Right atrium auricular region (tissue), 2 donors: ENCODE measurements around the gene SMARCA4. TPM values are rescaled to one million over a fixed set of nuclear protein-coding genes. Genes with fewer than 3 reads are reported as not detected.
A peak's percentile ranks its signal among the peaks of the same experiment; 100 is the strongest.
"Not testable (repeated sequence)": the region's sequence is repeated elsewhere in the genome, so short reads cannot be mapped to it uniquely, and the experiment has no call there.

ENCODE experiments used
- DNase-seq: peaks from one replicate; pipeline ENCODE4 v3.0.0-alpha.2; 2019; ENCODE audit warnings: low spot score
- H3K27ac ChIP-seq, 2 donors: fragments of 200-600 bp; sonication (generic); 1 replicate in 1 of 2; 2 replicates in 1 of 2; pipeline ENCODE4 v1.5.1; 2016 to 2019
- H3K27me3 ChIP-seq, 2 donors: fragments of 200-600 bp; sonication (generic); one replicate each; pipeline versions ENCODE4 v1.5.1 to v1.6.0; 2017 to 2019
- H3K36me3 ChIP-seq: fragments of 200-600 bp; sonication (generic); one replicate; pipeline ENCODE4 v1.5.1; 2016
- H3K4me1 ChIP-seq, 2 donors: fragments of 200-600 bp; sonication (generic); one replicate each; pipeline versions ENCODE4 v1.5.1 to v1.6.0; 2017 to 2019
- H3K4me3 ChIP-seq, 2 donors: fragments of 200-600 bp; sonication (generic); 1 replicate in 1 of 2; 2 replicates in 1 of 2; pipeline ENCODE4 v1.5.1; 2017 to 2019; ENCODE audit warnings: mild to moderate bottlenecking in 1 of 2, moderate library complexity in 1 of 2
- H3K9me3 ChIP-seq, 2 donors: fragments of 200-600 bp; sonication (generic); one replicate each; pipeline ENCODE4 v1.5.1; 2019
- total RNA-seq, 2 donors: library from RNA; depleted of rRNA; stranded (reverse); fragments of >200 nt; gene quantifications; one replicate each; pipeline ENCODE4 v1.1.0, GENCODE V29; 2016
- TF ChIP-seq, protein P1 (sequence below), 2 donors: fragments of 200-600 bp; sonication (generic); IDR thresholded peaks; one replicate each; pipeline ENCODE4 v1.5.1; 2019; ENCODE audit warnings: antibody characterized with exemption in 2 of 2

SMARCA4 gene
- total RNA-seq, 2 donors from 2014 or later, result 29.9 to 41.7 TPM

DNA sequence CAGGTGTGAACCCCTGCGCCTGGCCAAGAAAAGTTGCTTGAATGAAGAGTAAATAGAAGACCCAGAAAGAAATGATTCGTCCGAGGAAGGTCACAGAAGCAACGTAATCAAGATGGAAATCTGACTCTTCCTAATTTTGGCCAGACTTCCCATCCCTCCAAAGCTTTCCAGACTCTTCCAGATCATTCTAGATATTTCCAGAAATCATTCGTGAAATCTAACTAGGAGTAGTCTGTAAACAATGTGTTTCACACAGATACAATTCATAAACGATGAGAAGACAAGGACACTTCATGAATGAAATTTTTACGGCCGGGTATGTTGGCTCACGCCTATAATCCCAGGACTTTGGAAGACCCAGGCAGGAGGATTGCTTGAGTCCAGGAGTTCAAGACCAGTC lies 119.2 kb downstream of the SMARCA4 start:
- Histone ChIP-seq H3K9me3 (no peaks in the 10 kb centered on the region), H3K36me3 (no peaks in the 10 kb centered on the region), H3K4me3 (no peak overlapping the region), H3K27me3 (no peaks in the 10 kb centered on the region), H3K4me1 (peaks cover 0 to 11% of the 10 kb centered on the region in 2 donors), H3K27ac (no peak overlapping the region)
- TF ChIP-seq, protein P1, sequence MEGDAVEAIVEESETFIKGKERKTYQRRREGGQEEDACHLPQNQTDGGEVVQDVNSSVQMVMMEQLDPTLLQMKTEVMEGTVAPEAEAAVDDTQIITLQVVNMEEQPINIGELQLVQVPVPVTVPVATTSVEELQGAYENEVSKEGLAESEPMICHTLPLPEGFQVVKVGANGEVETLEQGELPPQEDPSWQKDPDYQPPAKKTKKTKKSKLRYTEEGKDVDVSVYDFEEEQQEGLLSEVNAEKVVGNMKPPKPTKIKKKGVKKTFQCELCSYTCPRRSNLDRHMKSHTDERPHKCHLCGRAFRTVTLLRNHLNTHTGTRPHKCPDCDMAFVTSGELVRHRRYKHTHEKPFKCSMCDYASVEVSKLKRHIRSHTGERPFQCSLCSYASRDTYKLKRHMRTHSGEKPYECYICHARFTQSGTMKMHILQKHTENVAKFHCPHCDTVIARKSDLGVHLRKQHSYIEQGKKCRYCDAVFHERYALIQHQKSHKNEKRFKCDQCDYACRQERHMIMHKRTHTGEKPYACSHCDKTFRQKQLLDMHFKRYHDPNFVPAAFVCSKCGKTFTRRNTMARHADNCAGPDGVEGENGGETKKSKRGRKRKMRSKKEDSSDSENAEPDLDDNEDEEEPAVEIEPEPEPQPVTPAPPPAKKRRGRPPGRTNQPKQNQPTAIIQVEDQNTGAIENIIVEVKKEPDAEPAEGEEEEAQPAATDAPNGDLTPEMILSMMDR (IDR thresholded peaks at IDR 0.05), result no peak
- no peak for DNase-seq

DNA sequence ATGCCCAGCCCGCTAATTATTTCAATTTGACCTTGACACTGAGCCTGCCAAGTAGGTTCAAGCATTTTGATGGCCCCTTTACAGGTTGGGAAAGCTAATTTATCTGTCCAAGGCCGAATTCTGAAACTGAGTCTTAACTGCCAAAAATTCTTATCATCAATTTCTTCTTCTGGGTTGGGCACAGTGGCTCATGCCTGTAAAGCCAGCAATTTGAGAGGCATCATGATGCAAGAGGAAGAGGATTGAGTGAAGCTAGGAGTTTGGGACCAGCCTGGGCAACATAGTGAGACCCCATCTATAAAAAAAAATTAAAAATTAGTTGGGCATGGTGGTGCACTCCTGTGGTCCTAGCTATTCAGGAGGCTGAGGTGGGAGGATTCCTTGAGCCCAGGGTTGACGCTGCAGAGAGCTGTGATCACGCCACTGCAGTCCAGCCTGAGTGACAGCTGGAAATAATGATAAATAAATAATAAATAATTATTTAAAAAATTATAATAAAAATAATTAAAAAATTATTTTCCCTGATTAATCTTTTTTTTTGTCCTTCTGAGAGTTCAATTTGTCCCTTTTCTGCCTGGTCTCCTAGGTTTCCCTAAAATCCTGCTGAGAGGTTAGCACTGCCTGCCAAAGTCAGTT lies 127.2 kb downstream of the SMARCA4 start:
- H3K36me3 ChIP-seq, result no peaks in the 10 kb centered on the region
- H3K4me1 ChIP-seq, result peaks cover 0 to 65% of the 10 kb centered on the region in 2 donors
- peak overlapping the region; percentile 93 to 95 for H3K27ac ChIP-seq
- no peak overlapping the region for H3K4me3 ChIP-seq
- TF ChIP-seq, protein P1 (IDR thresholded peaks at IDR 0.05), result no peak
- no peaks in the 10 kb centered on the region for H3K27me3 ChIP-seq
- no peaks in the 10 kb centered on the region for H3K9me3 ChIP-seq
- no peak for DNase-seq

DNA sequence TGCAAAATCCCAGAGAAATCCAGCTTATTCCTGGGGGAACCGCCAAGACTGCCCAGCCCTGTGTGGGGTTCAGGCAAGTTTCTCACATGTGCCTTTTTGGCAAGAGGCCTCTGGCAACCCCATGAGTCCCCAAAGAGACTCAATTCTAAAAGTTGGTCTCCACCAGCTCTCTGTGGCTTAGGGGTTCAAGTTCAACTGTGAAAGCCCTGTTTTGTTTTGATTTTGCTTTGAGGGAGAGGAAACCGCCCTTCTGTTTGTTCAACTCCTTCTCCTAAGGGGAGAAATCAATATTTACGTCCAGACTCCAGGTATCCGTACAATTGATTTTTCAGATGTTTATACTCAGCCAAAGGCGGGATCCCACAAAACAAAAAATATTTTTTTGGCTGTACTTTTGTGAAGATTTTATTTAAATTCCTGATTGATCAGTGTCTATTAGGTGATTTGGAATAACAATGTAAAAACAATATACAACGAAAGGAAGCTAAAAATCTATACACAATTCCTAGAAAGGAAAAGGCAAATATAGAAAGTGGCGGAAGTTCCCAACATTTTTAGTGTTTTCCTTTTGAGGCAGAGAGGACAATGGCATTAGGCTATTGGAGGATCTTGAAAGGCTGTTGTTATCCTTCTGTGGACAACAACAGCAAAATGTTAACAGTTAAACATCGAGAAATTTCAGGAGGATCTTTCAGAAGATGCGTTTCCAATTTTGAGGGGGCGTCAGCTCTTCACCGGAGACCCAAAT lies 127.8 kb downstream of the SMARCA4 start:
- Histone ChIP-seq H3K36me3 (no peaks in the 10 kb centered on the region), H3K27ac (peak overlapping the region; percentile 93 to 95), H3K9me3 (no peaks in the 10 kb centered on the region), H3K4me1 (peaks cover 0 to 69% of the 10 kb centered on the region in 2 donors), H3K27me3 (no peaks in the 10 kb centered on the region), H3K4me3 (peak overlapping the region; percentile 59 to 67)
- no peak for DNase-seq
- TF ChIP-seq, protein P1 (IDR thresholded peaks at IDR 0.05), result no peak

DNA sequence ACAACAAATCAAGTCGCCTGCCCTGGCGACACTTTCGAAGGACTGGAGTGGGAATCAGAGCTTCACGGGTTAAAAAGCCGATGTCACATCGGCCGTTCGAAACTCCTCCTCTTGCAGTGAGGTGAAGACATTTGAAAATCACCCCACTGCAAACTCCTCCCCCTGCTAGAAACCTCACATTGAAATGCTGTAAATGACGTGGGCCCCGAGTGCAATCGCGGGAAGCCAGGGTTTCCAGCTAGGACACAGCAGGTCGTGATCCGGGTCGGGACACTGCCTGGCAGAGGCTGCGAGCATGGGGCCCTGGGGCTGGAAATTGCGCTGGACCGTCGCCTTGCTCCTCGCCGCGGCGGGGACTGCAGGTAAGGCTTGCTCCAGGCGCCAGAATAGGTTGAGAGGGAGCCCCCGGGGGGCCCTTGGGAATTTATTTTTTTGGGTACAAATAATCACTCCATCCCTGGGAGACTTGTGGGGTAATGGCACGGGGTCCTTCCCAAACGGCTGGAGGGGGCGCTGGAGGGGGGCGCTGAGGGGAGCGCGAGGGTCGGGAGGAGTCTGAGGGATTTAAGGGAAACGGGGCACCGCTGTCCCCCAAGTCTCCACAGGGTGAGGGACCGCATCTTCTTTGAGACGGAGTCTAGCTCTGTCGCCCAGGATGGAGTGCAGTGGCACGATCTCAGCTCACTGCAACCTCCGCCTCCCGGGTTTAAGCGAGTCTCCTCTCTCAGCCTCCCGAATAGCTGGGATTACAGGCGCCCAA lies 128.6 kb downstream of the SMARCA4 start, which contains the start of gene LDLR:
Gene LDLR, plus strand, starts transcription at position 210 of the 760 bp plus-strand sequence. Its CDS starts 86 bp downstream, at position 296.
- Histone ChIP-seq H3K36me3 (no peaks in the 10 kb centered on the region), H3K27ac (peak within 1 kb of the TSS; percentile 93 to 95), H3K27me3 (no peaks in the 10 kb centered on the region), H3K4me1 (peaks cover 0 to 69% of the 10 kb centered on the region in 2 donors), H3K9me3 (no peaks in the 10 kb centered on the region), H3K4me3 (peak within 1 kb of the TSS; percentile 59 to 67)
- DNase-seq, result peak; percentile 94
- TF ChIP-seq, protein P1 (IDR thresholded peaks at IDR 0.05), result no peak

DNA sequence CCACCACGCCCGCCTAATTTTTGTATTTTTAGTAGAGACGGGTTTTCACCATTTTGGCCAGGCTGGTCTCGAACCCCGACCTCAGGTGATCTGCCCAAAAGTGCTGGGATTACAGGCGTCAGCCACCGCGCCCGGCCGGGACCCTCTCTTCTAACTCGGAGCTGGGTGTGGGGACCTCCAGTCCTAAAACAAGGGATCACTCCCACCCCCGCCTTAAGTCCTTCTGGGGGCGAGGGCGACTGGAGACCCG lies 129.1 kb downstream of the SMARCA4 start:
- Histone ChIP-seq H3K27ac (peak overlapping the region; percentile 93 to 95), H3K4me1 (peaks cover 0 to 70% of the 10 kb centered on the region in 2 donors), H3K4me3 (peak overlapping the region; percentile 59 to 67)
- H3K36me3 ChIP-seq, H3K27me3 ChIP-seq, DNase-seq, H3K9me3 ChIP-seq: not testable (repeated sequence)
